HepG2 (cell line): ENCODE results near the gene ZNF391. TPM values are rescaled to one million over a fixed set of nuclear protein-coding genes. Genes with fewer than 3 reads are reported as not detected.

ENCODE experiments used
- ATF6 ChIP-seq: sonication (generic); formaldehyde crosslinking; conservative IDR thresholded peaks from 2 replicates; pipeline ENCODE4 v1.4.0; 2020; ENCODE audit warnings: missing genetic modification reagents
- BCLAF1 ChIP-seq: fragments of 450-650 bp; IDR thresholded peaks from 2 replicates; pipeline ENCODE4 v1.6.1; 2017; ENCODE audit warnings: mild to moderate bottlenecking
- CHCHD3 ChIP-seq: sonication (generic); formaldehyde crosslinking; IDR thresholded peaks from 2 replicates; pipeline ENCODE4 v1.8.0; 2022; ENCODE audit warnings: mild to moderate bottlenecking, missing genetic modification reagents, moderate library complexity
- HMGA1 ChIP-seq: sonication (generic); formaldehyde crosslinking; conservative IDR thresholded peaks from 2 replicates; pipeline ENCODE4 v1.4.0; 2020; ENCODE audit warnings: missing genetic modification reagents
- HNF1B ChIP-seq: sonication (generic); formaldehyde crosslinking; IDR thresholded peaks from 2 replicates; pipeline ENCODE4 v1.5.1; 2020; ENCODE audit warnings: mild to moderate bottlenecking, moderate library complexity, missing genetic modification reagents
- KLF12 ChIP-seq: sonication (generic); formaldehyde crosslinking; IDR thresholded peaks from 2 replicates; pipeline ENCODE4 v1.4.0; 2020; ENCODE audit warnings: missing genetic modification reagents, borderline replicate concordance
- NR0B2 ChIP-seq: sonication (generic); formaldehyde crosslinking; IDR thresholded peaks from 2 replicates; pipeline ENCODE4 v1.4.0; 2020; ENCODE audit warnings: mild to moderate bottlenecking, missing genetic modification reagents
- REXO4 ChIP-seq: sonication (generic); formaldehyde crosslinking; IDR thresholded peaks from 2 replicates; pipeline ENCODE4 v1.8.0; 2022; ENCODE audit warnings: missing genetic modification reagents, mild to moderate bottlenecking, borderline replicate concordance
- SNRNP70 ChIP-seq: fragments of 200-400 bp; formaldehyde crosslinking; IDR thresholded peaks from 2 replicates; pipeline ENCODE4 v1.6.1; 2017; ENCODE audit warnings: mild to moderate bottlenecking, low read depth, low read length, moderate library complexity
- TMF1 ChIP-seq: sonication (generic); formaldehyde crosslinking; IDR thresholded peaks from 2 replicates; pipeline ENCODE4 v1.8.1; 2022; ENCODE audit warnings: low read depth, missing genetic modification reagents
- U2AF1 ChIP-seq: fragments of 200-400 bp; formaldehyde crosslinking; optimal IDR thresholded peaks from 2 replicates; pipeline ENCODE3; 2017; ENCODE audit warnings: mild to moderate bottlenecking, low read depth, low read length
- ZIK1 ChIP-seq: sonication (generic); formaldehyde crosslinking; IDR thresholded peaks from 2 replicates; pipeline ENCODE4 v1.5.0; 2020; ENCODE audit warnings: mild to moderate bottlenecking, low read depth, missing genetic modification reagents, borderline replicate concordance
- ZNF256 ChIP-seq: sonication (generic); formaldehyde crosslinking; conservative IDR thresholded peaks from 2 replicates; pipeline ENCODE4 v1.4.0; 2020; ENCODE audit warnings: missing genetic modification reagents
- ZNF3 ChIP-seq: IDR thresholded peaks from 2 replicates; pipeline ENCODE4 v1.7.0; 2017; ENCODE audit warnings: inconsistent platforms
- ZNF414 ChIP-seq: sonication (generic); formaldehyde crosslinking; IDR thresholded peaks from 2 replicates; pipeline ENCODE4 v1.5.0; 2020; ENCODE audit warnings: missing genetic modification reagents
- ZNF460 ChIP-seq: sonication (generic); formaldehyde crosslinking; IDR thresholded peaks from 2 replicates; pipeline ENCODE4 v1.5.1; 2020; ENCODE audit warnings: missing genetic modification reagents, mild to moderate bottlenecking, borderline replicate concordance
- ZNF510 ChIP-seq: sonication (generic); formaldehyde crosslinking; IDR thresholded peaks from 2 replicates; pipeline ENCODE4 v1.4.0; 2020; ENCODE audit warnings: low read depth, mild to moderate bottlenecking, missing genetic modification reagents
- ZNF567 ChIP-seq: sonication (generic); formaldehyde crosslinking; IDR thresholded peaks from 2 replicates; pipeline ENCODE4 v1.8.1; 2023; ENCODE audit warnings: mild to moderate bottlenecking, missing genetic modification reagents, borderline replicate concordance
- polyA plus RNA-seq, 8 experiments: library from polyadenylated mRNA; depleted of rRNA in 3 of 8; stranded (reverse) in 7 of 8; unstranded in 1 of 8; fragments of >200 nt; fragmentation: Illumina TruSeq in 4 of 8; extraction: Trizol in 4 of 8; gene quantifications; 2 replicates each; pipeline versions ENCODE4 v1.2.1 to v1.2.3, GENCODE V29; 2011 to 2016; ENCODE audit warnings: low read depth in 4 of 8, missing spikeins in 1 of 8, mixed read lengths in 1 of 8; ENCODE audit not compliant: insufficient read depth in 1 of 8
- total RNA-seq, 5 experiments: library from RNA; depleted of rRNA; stranded (reverse); fragments of >200 nt; fragmentation: Illumina TruSeq; extraction: Trizol; gene quantifications; 2 replicates each; pipeline ENCODE4 v1.2.3, GENCODE V29; 2016; ENCODE audit warnings: low read depth in 1 of 5

Gene ZNF391
- total and polyA plus RNA-seq, 2 of the 13 experiments (the other 11 are each of a cell fraction or from before 2014, with no cell fraction given): 0.78 to 1.7 TPM

- TF ChIP-seq ATF6 (CRISPR knock-in tag): peak; percentile 87; the same call in 1 of the 2 replicates
- TF ChIP-seq ZNF414 (CRISPR knock-in tag): peak; percentile 93; the same call in 1 of the 2 replicates
- peak; percentile 86 for TF ChIP-seq ZNF256 (CRISPR knock-in tag)
- no peak; the same call in 1 of the 2 replicates for TF ChIP-seq ZNF460
- TF ChIP-seq ZNF510 (CRISPR knock-in tag): peak; percentile 92; the same call in 1 of the 2 replicates
- TF ChIP-seq HMGA1 (CRISPR knock-in tag): no peak
- TF ChIP-seq HNF1B (CRISPR knock-in tag): peak; percentile 78
- TF ChIP-seq CHCHD3 (CRISPR knock-in tag): peak; percentile 89
- no peak for TF ChIP-seq REXO4 (CRISPR knock-in tag)
- peak; percentile 96 for TF ChIP-seq U2AF1
- no peak; the same call in none of the 2 replicates for TF ChIP-seq ZNF3 (CRISPR knock-in tag)
- 0 out of 2 replicates have a peak, but pooled peaks have one; percentile 34 for TF ChIP-seq ZIK1 (CRISPR knock-in tag)
- TF ChIP-seq SNRNP70: no peak
- TF ChIP-seq NR0B2: peak; percentile 73; the same call in 1 of the 2 replicates
- peak; percentile 96 for TF ChIP-seq TMF1 (CRISPR knock-in tag)
- peak; percentile 91; the same call in 1 of the 2 replicates for TF ChIP-seq KLF12 (CRISPR knock-in tag)
- TF ChIP-seq ZNF567 (CRISPR knock-in tag): peak; percentile 28; the same call in 1 of the 2 replicates
- no peak for TF ChIP-seq BCLAF1
Measured at GRCh38 chr6:27388293-27389197, at the start of gene ZNF391 (continued).
